DOHH2 (cell line): Measurements from ENCODE around the gene PCDHB6.

Experiments used
- EZH2phosphoT487 ChIP-seq: fragments of 200-600 bp; sonication (generic); IDR thresholded peaks from 2 replicates; pipeline ENCODE4 v1.6.1; 2017; ENCODE audit warnings: borderline replicate concordance, mild to moderate bottlenecking, antibody characterized with exemption, low read length, moderate library complexity, mixed read lengths
- TF ChIP-seq, protein P1 (sequence below): fragments of 200-600 bp; sonication (generic); IDR thresholded peaks from one replicate; pipeline ENCODE4 v1.5.1; 2014; ENCODE audit warnings: antibody characterized with exemption, mild to moderate bottlenecking, low read depth, low read length; ENCODE audit not compliant: poor library complexity, severe bottlenecking

DNA sequence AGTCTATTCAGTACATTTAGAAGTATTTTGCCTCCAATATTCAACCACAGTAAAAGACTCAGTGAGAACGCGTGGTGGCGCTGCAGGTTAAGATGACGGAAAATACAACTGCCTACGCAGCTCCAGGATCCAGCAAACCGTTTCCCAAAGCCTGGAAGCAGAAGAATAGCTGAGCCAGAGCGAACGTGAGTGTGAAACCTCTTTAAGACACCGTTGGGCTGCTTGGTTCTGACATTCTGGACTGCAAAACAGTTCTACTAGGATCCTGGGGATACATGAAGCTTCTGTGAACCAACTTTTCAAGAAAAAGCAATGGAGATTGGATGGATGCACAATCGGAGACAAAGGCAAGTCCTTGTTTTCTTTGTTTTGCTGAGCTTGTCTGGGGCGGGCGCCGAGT, 32.4 kb downstream of the PCDHB6 start, which contains the start of gene PCDHB16:
- TF ChIP-seq, protein P1, sequence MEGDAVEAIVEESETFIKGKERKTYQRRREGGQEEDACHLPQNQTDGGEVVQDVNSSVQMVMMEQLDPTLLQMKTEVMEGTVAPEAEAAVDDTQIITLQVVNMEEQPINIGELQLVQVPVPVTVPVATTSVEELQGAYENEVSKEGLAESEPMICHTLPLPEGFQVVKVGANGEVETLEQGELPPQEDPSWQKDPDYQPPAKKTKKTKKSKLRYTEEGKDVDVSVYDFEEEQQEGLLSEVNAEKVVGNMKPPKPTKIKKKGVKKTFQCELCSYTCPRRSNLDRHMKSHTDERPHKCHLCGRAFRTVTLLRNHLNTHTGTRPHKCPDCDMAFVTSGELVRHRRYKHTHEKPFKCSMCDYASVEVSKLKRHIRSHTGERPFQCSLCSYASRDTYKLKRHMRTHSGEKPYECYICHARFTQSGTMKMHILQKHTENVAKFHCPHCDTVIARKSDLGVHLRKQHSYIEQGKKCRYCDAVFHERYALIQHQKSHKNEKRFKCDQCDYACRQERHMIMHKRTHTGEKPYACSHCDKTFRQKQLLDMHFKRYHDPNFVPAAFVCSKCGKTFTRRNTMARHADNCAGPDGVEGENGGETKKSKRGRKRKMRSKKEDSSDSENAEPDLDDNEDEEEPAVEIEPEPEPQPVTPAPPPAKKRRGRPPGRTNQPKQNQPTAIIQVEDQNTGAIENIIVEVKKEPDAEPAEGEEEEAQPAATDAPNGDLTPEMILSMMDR: peak; percentile 78
- no peak for TF ChIP-seq EZH2phosphoT487
